Breast epithelium (tissue), 3 donors: ENCODE data around the gene EML2.

ENCODE experiments used
- CTCF ChIP-seq, 3 donors: fragments of 450-650 bp; IDR thresholded peaks; one replicate each; pipeline ENCODE4 v1.5.1; 2016 to 2017; ENCODE audit warnings: antibody characterized with exemption in 3 of 3, mild to moderate bottlenecking in 3 of 3, moderate library complexity in 3 of 3
- POLR2A ChIP-seq: fragments of 450-650 bp; IDR thresholded peaks from one replicate; pipeline ENCODE4 v1.6.1; 2016; ENCODE audit warnings: antibody characterized with exemption, mild to moderate bottlenecking, moderate library complexity
- POLR2AphosphoS5 ChIP-seq, 3 donors: sonication (generic); formaldehyde crosslinking; IDR thresholded peaks; one replicate each; pipeline ENCODE4 v1.6.1; 2017; ENCODE audit warnings: antibody characterized with exemption in 3 of 3

- no peak for TF ChIP-seq POLR2AphosphoS5 (IDR thresholded peaks at IDR 0.05)
- TF ChIP-seq CTCF (IDR thresholded peaks at IDR 0.05) = no peak
- TF ChIP-seq POLR2A = no peak
Observed at GRCh38 chr19:45615795-45616703, 23.1 kb downstream of the EML2 start.
